HepG2 (cell line): ENCODE measurements around the gene ZMIZ1. TPM values are rescaled to one million over a fixed set of nuclear protein-coding genes. Genes with fewer than 3 reads are reported as not detected.
A peak's percentile ranks its signal among the peaks of the same experiment; 100 is the strongest.

ENCODE experiments used
- CBX5 ChIP-seq: sonication (generic); formaldehyde crosslinking; IDR thresholded peaks from 2 replicates; pipeline ENCODE4 v1.4.0; 2020; ENCODE audit warnings: missing genetic modification reagents, borderline replicate concordance
- CREM ChIP-seq, 2 experiments: sonication (generic) in 1 of 2; formaldehyde crosslinking in 1 of 2; IDR thresholded peaks; 2 replicates each; pipeline versions ENCODE4 v1.4.0 to v1.6.1; 2016 to 2020; ENCODE audit warnings: antibody characterized with exemption in 1 of 2, mild to moderate bottlenecking in 1 of 2, missing genetic modification reagents in 1 of 2
- ELF3 ChIP-seq: IDR thresholded peaks from 2 replicates; pipeline ENCODE4 v1.6.1; 2016; ENCODE audit warnings: missing genetic modification reagents, missing compliant biosample characterization
- SIN3A ChIP-seq: IDR thresholded peaks from 2 replicates; pipeline ENCODE4 v1.6.1; 2011; ENCODE audit warnings: low read depth, mild to moderate bottlenecking, control low read depth, low read length, borderline replicate concordance
- TRIM24 ChIP-seq: sonication (generic); formaldehyde crosslinking; IDR thresholded peaks from 2 replicates; pipeline ENCODE4 v1.8.0; 2022; ENCODE audit warnings: mild to moderate bottlenecking, missing genetic modification reagents
- ZFAT ChIP-seq: sonication (generic); formaldehyde crosslinking; conservative IDR thresholded peaks from 2 replicates; pipeline ENCODE4 v1.8.1; 2023; ENCODE audit warnings: missing genetic modification reagents, inconsistent platforms
- ZFP36 ChIP-seq: fragments of 150-350 bp; IDR thresholded peaks from 2 replicates; pipeline ENCODE4 v1.6.1; 2018; ENCODE audit warnings: borderline replicate concordance, low read length, low read depth; ENCODE audit not compliant: partially characterized antibody
- ZNF10 ChIP-seq: sonication (generic); formaldehyde crosslinking; IDR thresholded peaks from 2 replicates; pipeline ENCODE4 v1.4.0; 2020; ENCODE audit warnings: mild to moderate bottlenecking, low read depth, missing genetic modification reagents, borderline replicate concordance
- ZNF207 ChIP-seq: fragments of 450-650 bp; IDR thresholded peaks from 2 replicates; pipeline ENCODE4 v1.6.1; 2016; ENCODE audit warnings: antibody characterized with exemption, borderline replicate concordance
- ZNF329 ChIP-seq: sonication (generic); formaldehyde crosslinking; IDR thresholded peaks from 2 replicates; pipeline ENCODE4 v1.9.0; 2021; ENCODE audit warnings: low read depth, mild to moderate bottlenecking, missing genetic modification reagents
- ZNF761 ChIP-seq: sonication (generic); formaldehyde crosslinking; conservative IDR thresholded peaks from 2 replicates; pipeline ENCODE4 v1.4.0; 2020; ENCODE audit warnings: mild to moderate bottlenecking, missing genetic modification reagents
- polyA plus RNA-seq, 8 experiments: library from polyadenylated mRNA; depleted of rRNA in 3 of 8; stranded (reverse) in 7 of 8; unstranded in 1 of 8; fragments of >200 nt; fragmentation: Illumina TruSeq in 4 of 8; extraction: Trizol in 4 of 8; gene quantifications; 2 replicates each; pipeline versions ENCODE4 v1.2.1 to v1.2.3, GENCODE V29; 2011 to 2016; ENCODE audit warnings: low read depth in 4 of 8, missing spikeins in 1 of 8, mixed read lengths in 1 of 8; ENCODE audit not compliant: insufficient read depth in 1 of 8
- total RNA-seq, 5 experiments: library from RNA; depleted of rRNA; stranded (reverse); fragments of >200 nt; fragmentation: Illumina TruSeq; extraction: Trizol; gene quantifications; 2 replicates each; pipeline ENCODE4 v1.2.3, GENCODE V29; 2016; ENCODE audit warnings: low read depth in 1 of 5
- TF ChIP-seq, protein P1 (sequence below): sonication (generic); formaldehyde crosslinking; IDR thresholded peaks from 2 replicates; pipeline ENCODE4 v1.5.0; 2020; ENCODE audit warnings: missing genetic modification reagents
- TF ChIP-seq, protein P2 (sequence below): sonication (generic); formaldehyde crosslinking; IDR thresholded peaks from 2 replicates; pipeline ENCODE4 v1.5.0; 2020; ENCODE audit warnings: mild to moderate bottlenecking, missing genetic modification reagents, borderline replicate concordance
- TF ChIP-seq, protein P3 (sequence below): IDR thresholded peaks from 2 replicates; pipeline ENCODE4 v1.6.1; 2016
- TF ChIP-seq, protein P4 (sequence below): sonication (generic); formaldehyde crosslinking; IDR thresholded peaks from 2 replicates; pipeline ENCODE4 v1.8.0; 2022; ENCODE audit warnings: mild to moderate bottlenecking, missing genetic modification reagents

ZMIZ1 gene
- total and polyA plus RNA-seq, 2 of the 13 experiments (the other 11 are each of a cell fraction or from before 2014, with no cell fraction given) = 5.3 to 10.2 TPM

DNA sequence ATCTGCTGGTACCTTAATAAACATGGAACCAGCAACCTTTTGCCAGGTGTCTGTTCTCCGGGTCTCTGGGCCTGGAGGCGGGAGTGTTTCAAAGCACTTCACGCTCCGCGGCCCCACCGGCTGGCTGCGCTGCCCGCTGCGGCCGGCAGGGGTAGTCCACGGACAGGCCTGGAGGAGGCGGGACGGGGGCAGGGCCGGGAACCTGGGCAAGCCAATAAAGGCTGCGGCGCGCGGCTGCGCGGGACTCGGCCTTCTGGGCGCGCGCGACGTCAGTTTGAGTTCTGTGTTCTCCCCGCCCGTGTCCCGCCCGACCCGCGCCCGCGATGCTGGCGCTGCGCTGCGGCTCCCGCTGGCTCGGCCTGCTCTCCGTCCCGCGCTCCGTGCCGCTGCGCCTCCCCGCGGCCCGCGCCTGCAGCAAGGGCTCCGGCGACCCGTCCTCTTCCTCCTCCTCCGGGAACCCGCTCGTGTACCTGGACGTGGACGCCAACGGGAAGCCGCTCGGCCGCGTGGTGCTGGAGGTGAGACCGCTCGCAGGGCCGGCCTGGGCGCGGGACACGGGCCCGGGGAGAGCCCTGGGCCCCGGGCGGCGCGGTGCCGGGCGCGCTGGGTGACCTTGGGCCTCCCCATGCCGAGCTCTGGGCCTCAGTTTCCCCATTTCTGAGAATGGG is 278.6 kb downstream of the ZMIZ1 start, which contains the start of gene PPIF (continued):
- TF ChIP-seq, protein P1, sequence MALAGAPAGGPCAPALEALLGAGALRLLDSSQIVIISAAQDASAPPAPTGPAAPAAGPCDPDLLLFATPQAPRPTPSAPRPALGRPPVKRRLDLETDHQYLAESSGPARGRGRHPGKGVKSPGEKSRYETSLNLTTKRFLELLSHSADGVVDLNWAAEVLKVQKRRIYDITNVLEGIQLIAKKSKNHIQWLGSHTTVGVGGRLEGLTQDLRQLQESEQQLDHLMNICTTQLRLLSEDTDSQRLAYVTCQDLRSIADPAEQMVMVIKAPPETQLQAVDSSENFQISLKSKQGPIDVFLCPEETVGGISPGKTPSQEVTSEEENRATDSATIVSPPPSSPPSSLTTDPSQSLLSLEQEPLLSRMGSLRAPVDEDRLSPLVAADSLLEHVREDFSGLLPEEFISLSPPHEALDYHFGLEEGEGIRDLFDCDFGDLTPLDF (CRISPR knock-in tag) = peak; percentile 78
- 0 out of 2 replicates have a peak, but pooled peaks have one; percentile 15 for TF ChIP-seq TRIM24 (CRISPR knock-in tag)
- TF ChIP-seq ZNF207 = no peak
- TF ChIP-seq ELF3 = peak; percentile 18; the same call in 1 of the 2 replicates
- TF ChIP-seq ZFP36 = no peak
- TF ChIP-seq ZNF329 = peak; percentile 80
- TF ChIP-seq ZNF10 = no peak
- no peak for TF ChIP-seq ZNF761 (CRISPR knock-in tag)
- TF ChIP-seq SIN3A = no peak; the same call in 1 of the 2 replicates
- TF ChIP-seq CBX5 = no peak
- no peak for TF ChIP-seq CREM (IDR thresholded peaks at IDR 0.05)
- no peak for TF ChIP-seq CREM (CRISPR knock-in tag; IDR thresholded peaks at IDR 0.05)
- TF ChIP-seq, protein P2, sequence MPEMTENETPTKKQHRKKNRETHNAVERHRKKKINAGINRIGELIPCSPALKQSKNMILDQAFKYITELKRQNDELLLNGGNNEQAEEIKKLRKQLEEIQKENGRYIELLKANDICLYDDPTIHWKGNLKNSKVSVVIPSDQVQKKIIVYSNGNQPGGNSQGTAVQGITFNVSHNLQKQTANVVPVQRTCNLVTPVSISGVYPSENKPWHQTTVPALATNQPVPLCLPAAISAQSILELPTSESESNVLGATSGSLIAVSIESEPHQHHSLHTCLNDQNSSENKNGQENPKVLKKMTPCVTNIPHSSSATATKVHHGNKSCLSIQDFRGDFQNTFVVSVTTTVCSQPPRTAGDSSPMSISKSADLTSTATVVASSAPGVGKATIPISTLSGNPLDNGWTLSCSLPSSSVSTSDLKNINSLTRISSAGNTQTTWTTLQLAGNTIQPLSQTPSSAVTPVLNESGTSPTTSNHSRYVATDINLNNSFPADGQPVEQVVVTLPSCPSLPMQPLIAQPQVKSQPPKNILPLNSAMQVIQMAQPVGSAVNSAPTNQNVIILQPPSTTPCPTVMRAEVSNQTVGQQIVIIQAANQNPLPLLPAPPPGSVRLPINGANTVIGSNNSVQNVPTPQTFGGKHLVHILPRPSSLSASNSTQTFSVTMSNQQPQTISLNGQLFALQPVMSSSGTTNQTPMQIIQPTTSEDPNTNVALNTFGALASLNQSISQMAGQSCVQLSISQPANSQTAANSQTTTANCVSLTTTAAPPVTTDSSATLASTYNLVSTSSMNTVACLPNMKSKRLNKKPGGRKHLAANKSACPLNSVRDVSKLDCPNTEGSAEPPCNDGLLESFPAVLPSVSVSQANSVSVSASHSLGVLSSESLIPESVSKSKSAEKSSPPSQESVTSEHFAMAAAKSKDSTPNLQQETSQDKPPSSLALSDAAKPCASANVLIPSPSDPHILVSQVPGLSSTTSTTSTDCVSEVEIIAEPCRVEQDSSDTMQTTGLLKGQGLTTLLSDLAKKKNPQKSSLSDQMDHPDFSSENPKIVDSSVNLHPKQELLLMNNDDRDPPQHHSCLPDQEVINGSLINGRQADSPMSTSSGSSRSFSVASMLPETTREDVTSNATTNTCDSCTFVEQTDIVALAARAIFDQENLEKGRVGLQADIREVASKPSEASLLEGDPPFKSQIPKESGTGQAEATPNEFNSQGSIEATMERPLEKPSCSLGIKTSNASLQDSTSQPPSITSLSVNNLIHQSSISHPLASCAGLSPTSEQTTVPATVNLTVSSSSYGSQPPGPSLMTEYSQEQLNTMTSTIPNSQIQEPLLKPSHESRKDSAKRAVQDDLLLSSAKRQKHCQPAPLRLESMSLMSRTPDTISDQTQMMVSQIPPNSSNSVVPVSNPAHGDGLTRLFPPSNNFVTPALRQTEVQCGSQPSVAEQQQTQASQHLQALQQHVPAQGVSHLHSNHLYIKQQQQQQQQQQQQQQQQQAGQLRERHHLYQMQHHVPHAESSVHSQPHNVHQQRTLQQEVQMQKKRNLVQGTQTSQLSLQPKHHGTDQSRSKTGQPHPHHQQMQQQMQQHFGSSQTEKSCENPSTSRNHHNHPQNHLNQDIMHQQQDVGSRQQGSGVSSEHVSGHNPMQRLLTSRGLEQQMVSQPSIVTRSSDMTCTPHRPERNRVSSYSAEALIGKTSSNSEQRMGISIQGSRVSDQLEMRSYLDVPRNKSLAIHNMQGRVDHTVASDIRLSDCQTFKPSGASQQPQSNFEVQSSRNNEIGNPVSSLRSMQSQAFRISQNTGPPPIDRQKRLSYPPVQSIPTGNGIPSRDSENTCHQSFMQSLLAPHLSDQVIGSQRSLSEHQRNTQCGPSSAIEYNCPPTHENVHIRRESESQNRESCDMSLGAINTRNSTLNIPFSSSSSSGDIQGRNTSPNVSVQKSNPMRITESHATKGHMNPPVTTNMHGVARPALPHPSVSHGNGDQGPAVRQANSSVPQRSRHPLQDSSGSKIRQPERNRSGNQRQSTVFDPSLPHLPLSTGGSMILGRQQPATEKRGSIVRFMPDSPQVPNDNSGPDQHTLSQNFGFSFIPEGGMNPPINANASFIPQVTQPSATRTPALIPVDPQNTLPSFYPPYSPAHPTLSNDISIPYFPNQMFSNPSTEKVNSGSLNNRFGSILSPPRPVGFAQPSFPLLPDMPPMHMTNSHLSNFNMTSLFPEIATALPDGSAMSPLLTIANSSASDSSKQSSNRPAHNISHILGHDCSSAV = no peak
- TF ChIP-seq, protein P3, sequence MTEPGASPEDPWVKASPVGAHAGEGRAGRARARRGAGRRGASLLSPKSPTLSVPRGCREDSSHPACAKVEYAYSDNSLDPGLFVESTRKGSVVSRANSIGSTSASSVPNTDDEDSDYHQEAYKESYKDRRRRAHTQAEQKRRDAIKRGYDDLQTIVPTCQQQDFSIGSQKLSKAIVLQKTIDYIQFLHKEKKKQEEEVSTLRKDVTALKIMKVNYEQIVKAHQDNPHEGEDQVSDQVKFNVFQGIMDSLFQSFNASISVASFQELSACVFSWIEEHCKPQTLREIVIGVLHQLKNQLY (CRISPR knock-in tag) = no peak
- TF ChIP-seq, protein P4, sequence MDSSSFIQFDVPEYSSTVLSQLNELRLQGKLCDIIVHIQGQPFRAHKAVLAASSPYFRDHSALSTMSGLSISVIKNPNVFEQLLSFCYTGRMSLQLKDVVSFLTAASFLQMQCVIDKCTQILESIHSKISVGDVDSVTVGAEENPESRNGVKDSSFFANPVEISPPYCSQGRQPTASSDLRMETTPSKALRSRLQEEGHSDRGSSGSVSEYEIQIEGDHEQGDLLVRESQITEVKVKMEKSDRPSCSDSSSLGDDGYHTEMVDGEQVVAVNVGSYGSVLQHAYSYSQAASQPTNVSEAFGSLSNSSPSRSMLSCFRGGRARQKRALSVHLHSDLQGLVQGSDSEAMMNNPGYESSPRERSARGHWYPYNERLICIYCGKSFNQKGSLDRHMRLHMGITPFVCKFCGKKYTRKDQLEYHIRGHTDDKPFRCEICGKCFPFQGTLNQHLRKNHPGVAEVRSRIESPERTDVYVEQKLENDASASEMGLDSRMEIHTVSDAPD (CRISPR knock-in tag) = no peak
- TF ChIP-seq ZFAT (CRISPR knock-in tag) = no peak
